Activated B cell treated with CpG ODN at 0.5 μM for 24 hours (primary cell): ENCODE data around the gene CARS2. TPM values are rescaled to one million over a fixed set of nuclear protein-coding genes. Genes with fewer than 3 reads are reported as not detected.
"Not testable (repeated sequence)": the region's sequence is repeated elsewhere in the genome, so short reads cannot be mapped to it uniquely, and the experiment has no call there.

Experiments
- ATAC-seq: fragments of 200-7000 bp; cut with Tn5 transposase; one replicate; pipeline ENCODE4 v1.10.0; 2021; ENCODE audit warnings: low read depth, mild to moderate bottlenecking, moderate library complexity
- CTCF ChIA-PET: fragments of 350-600 bp; sonication (Branson Sonifier 250); formaldehyde crosslinking; loops from one replicate; lab custom pipeline; 2021; ENCODE audit warnings: antibody characterized with exemption; lab: Charles Lee
- POLR2A ChIA-PET: fragments of 350-600 bp; sonication (Branson Sonifier 250); formaldehyde crosslinking; loops from one replicate; lab custom pipeline; 2021; ENCODE audit warnings: antibody characterized with exemption; lab: Charles Lee
- DNase-seq: peaks from one replicate; pipeline ENCODE4 v3.0.0; 2022
- H3K27ac Mint-ChIP-seq: one replicate; pipeline ENCODE4 v1.8.0; 2020; ENCODE audit warnings: mixed read lengths
- H3K27me3 Mint-ChIP-seq: one replicate; pipeline ENCODE4 v1.8.0; 2021; ENCODE audit warnings: mixed read lengths
- H3K36me3 Mint-ChIP-seq: one replicate; pipeline ENCODE4 v1.8.0; 2021; ENCODE audit warnings: low read depth, mixed read lengths
- H3K4me1 Mint-ChIP-seq: one replicate; pipeline ENCODE4 v1.8.0; 2021; ENCODE audit warnings: mixed read lengths
- H3K4me3 Mint-ChIP-seq: one replicate; pipeline ENCODE4 v1.8.0; 2020; ENCODE audit warnings: mild to moderate bottlenecking, mixed read lengths
- H3K9me3 Mint-ChIP-seq: one replicate; pipeline ENCODE4 v1.8.0; 2020; ENCODE audit warnings: mixed read lengths
- CTCF ChIP-seq: fragments of 200-600 bp; IDR thresholded peaks from one replicate; pipeline ENCODE4 v1.8.0; 2022; ENCODE audit warnings: antibody characterized with exemption, mild to moderate bottlenecking
- intact Hi-C: fragments of 100-400 bp; cut with micrococcal nuclease; formaldehyde crosslinking; loops from one replicate; pipeline ENCODE4 v1.15.1; 2024
- total RNA-seq: library from RNA; stranded (reverse); gene quantifications from 2 replicates; pipeline ENCODE4 v1.2.3, GENCODE V29; 2022

The CARS2 gene
- total RNA-seq, 1 donor from 2014 or later, result 115 TPM

- ChIA-PET POLR2A (no interaction called here), CTCF (no interaction called here)
- peaks cover 1% of the 10 kb centered on the region for H3K4me1 Mint-ChIP-seq
- H3K36me3 Mint-ChIP-seq, result peaks cover 81% of the 10 kb centered on the region
- H3K27me3 Mint-ChIP-seq, result no peaks in the 10 kb centered on the region
- no peak for TF ChIP-seq CTCF
- no peak overlapping the region for H3K4me3 Mint-ChIP-seq
- no peaks in the 10 kb centered on the region for H3K9me3 Mint-ChIP-seq
- no peak overlapping the region for H3K27ac Mint-ChIP-seq
- no peak for ATAC-seq
- intact Hi-C loops, result no loop called here
- DNase-seq, result no peak
Observed at GRCh38 chr13:110635405-110636002, 70.4 kb downstream of the CARS2 start.

GRCh38 chr13:110634558-110634957 is 71.4 kb downstream of the CARS2 start:
- DNase-seq (no peak), ATAC-seq (no peak)
- Mint-ChIP-seq H3K9me3 (no peaks in the 10 kb centered on the region), H3K4me3 (no peak overlapping the region), H3K27me3 (no peaks in the 10 kb centered on the region), H3K36me3 (peaks cover 79% of the 10 kb centered on the region), H3K27ac (no peak overlapping the region), H3K4me1 (no peaks in the 10 kb centered on the region)
- CTCF ChIA-PET, result no interaction called here
- TF ChIP-seq CTCF, result no peak
- intact Hi-C loops, result no loop called here
- POLR2A ChIA-PET, result no interaction called here

- DNase-seq, result no peak
- no peaks in the 10 kb centered on the region for H3K9me3 Mint-ChIP-seq
- ATAC-seq, result no peak
- H3K4me1 Mint-ChIP-seq, result no peaks in the 10 kb centered on the region
- TF ChIP-seq CTCF, result no peak
- POLR2A ChIA-PET, result no interaction called here
- no peak overlapping the region for H3K27ac Mint-ChIP-seq
- no peak overlapping the region for H3K4me3 Mint-ChIP-seq
- peaks cover 79% of the 10 kb centered on the region for H3K36me3 Mint-ChIP-seq
- intact Hi-C loops, result no loop called here
- H3K27me3 Mint-ChIP-seq, result no peaks in the 10 kb centered on the region
- CTCF ChIA-PET, result no interaction called here
Observed at GRCh38 chr13:110633776-110634175, 72.1 kb downstream of the CARS2 start.

- CTCF ChIA-PET, ATAC-seq, H3K4me3 Mint-ChIP-seq, intact Hi-C loops, H3K27ac Mint-ChIP-seq, POLR2A ChIA-PET, H3K9me3 Mint-ChIP-seq, H3K27me3 Mint-ChIP-seq, H3K4me1 Mint-ChIP-seq, DNase-seq: not testable (repeated sequence)
- peaks cover 80% of the 10 kb centered on the region for H3K36me3 Mint-ChIP-seq
Observed at GRCh38 chr13:110632255-110632654, 73.7 kb downstream of the CARS2 start.

- TF ChIP-seq CTCF, result no peak
- ATAC-seq, result no peak
- H3K4me1 Mint-ChIP-seq, result no peaks in the 10 kb centered on the region
- H3K4me3 Mint-ChIP-seq, result no peak overlapping the region
- no peak for DNase-seq
- no peak overlapping the region for H3K27ac Mint-ChIP-seq
- intact Hi-C loops, result no loop called here
- ChIA-PET POLR2A (no interaction called here), CTCF (no interaction called here)
- peaks cover 76% of the 10 kb centered on the region for H3K36me3 Mint-ChIP-seq
- H3K9me3 Mint-ChIP-seq, result no peaks in the 10 kb centered on the region
- no peaks in the 10 kb centered on the region for H3K27me3 Mint-ChIP-seq
Observed at GRCh38 chr13:110630566-110631119, 75.3 kb downstream of the CARS2 start.

- no peak for TF ChIP-seq CTCF
- ATAC-seq (no peak), DNase-seq (no peak)
- H3K27me3 Mint-ChIP-seq, result no peaks in the 10 kb centered on the region
- no peaks in the 10 kb centered on the region for H3K4me1 Mint-ChIP-seq
- ChIA-PET CTCF (no interaction called here), POLR2A (no interaction called here)
- peaks cover 75% of the 10 kb centered on the region for H3K36me3 Mint-ChIP-seq
- no peak overlapping the region for H3K4me3 Mint-ChIP-seq
- no peak overlapping the region for H3K27ac Mint-ChIP-seq
- no peaks in the 10 kb centered on the region for H3K9me3 Mint-ChIP-seq
- intact Hi-C loops, result no loop called here
Observed at GRCh38 chr13:110629735-110630134, 76.2 kb downstream of the CARS2 start.
